HG02870 (cell line): ENCODE data around the gene GNG4.
A peak's percentile ranks its signal among the peaks of the same experiment; 100 is the strongest.
"Not testable (repeated sequence)": the region's sequence is repeated elsewhere in the genome, so short reads cannot be mapped to it uniquely, and the experiment has no call there.

Source experiments
- ATAC-seq: cut with Tn5 transposase; IDR thresholded peaks from one replicate; pipeline ENCODE4 v1.9.1; 2021; ENCODE audit warnings: mild to moderate bottlenecking, moderate library complexity; ENCODE audit not compliant: unreplicated experiment

GNG4 gene

GRCh38 chr1:235650341-235651169, 971 bp upstream of the GNG4 start:
- no peak for ATAC-seq

- no peak for ATAC-seq
Observed at GRCh38 chr1:235648954-235649367, 623 bp downstream of the GNG4 start.

GRCh38 chr1:235648407-235648907, 1.1 kb downstream of the GNG4 start:
- no peak for ATAC-seq

GRCh38 chr1:235647537-235647936, 2.0 kb downstream of the GNG4 start:
- not testable (repeated sequence) for ATAC-seq

GRCh38 chr1:235646463-235646862, 3.1 kb downstream of the GNG4 start:
- ATAC-seq, result no peak

GRCh38 chr1:235644693-235645305, 4.8 kb downstream of the GNG4 start:
- no peak for ATAC-seq

GRCh38 chr1:235643837-235644692, 5.5 kb downstream of the GNG4 start:
- no peak for ATAC-seq

- ATAC-seq, result no peak
Observed at GRCh38 chr1:235642943-235643371, 6.6 kb downstream of the GNG4 start.

- peak; percentile 50 for ATAC-seq
Observed at GRCh38 chr1:235642011-235642942, 7.3 kb downstream of the GNG4 start.

- ATAC-seq, result no peak
Observed at GRCh38 chr1:235640580-235640979, 9.0 kb downstream of the GNG4 start.

- ATAC-seq, result no peak
Observed at GRCh38 chr1:235639226-235640205, 10.1 kb downstream of the GNG4 start.

GRCh38 chr1:235638612-235639011, 11.0 kb downstream of the GNG4 start:
- ATAC-seq, result not testable (repeated sequence)

GRCh38 chr1:235637756-235638534, 11.6 kb downstream of the GNG4 start:
- ATAC-seq, result no peak

- no peak for ATAC-seq
Observed at GRCh38 chr1:235635938-235636662, 13.5 kb downstream of the GNG4 start.

GRCh38 chr1:235632506-235633401, 16.8 kb downstream of the GNG4 start:
- ATAC-seq, result peak; percentile 86

GRCh38 chr1:235631816-235632215, 17.8 kb downstream of the GNG4 start:
- ATAC-seq, result no peak
